ENCODE measurements around the gene HMOX2.

DNA sequence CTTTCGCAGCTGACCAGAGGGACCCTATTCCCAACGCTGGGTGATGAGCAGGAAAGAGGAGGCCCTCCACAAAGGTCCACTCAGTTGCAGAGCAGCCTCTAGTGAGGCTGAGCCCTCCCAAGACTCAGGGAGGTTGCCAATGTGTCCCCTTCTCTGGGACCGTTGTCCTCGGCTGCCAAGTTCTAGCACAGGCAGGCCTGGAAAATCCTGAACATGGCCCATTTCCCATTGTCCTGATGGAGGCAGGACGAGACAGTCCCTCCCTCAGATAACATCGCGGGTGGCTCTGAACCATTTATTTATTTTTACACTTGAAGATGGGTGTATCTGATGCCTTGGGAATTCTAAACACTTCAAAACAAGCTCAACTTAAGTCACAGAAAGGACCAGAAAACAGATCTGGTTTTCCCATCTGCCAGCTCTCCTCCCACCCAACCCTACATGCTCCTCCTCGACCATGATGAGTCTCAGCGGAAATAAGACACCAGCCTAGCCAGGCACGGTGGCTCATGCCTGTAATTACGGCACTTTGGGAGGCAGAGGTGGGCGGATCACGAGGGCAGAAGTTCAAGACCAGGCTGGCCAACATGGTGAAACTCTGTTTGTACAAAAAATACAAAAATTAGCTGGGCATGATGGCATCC is 49.6 kb downstream of the HMOX2 start:
- TF ChIP-seq POLR2A (IDR thresholded peaks at IDR 0.05), result no peak
- TF ChIP-seq, protein P1, sequence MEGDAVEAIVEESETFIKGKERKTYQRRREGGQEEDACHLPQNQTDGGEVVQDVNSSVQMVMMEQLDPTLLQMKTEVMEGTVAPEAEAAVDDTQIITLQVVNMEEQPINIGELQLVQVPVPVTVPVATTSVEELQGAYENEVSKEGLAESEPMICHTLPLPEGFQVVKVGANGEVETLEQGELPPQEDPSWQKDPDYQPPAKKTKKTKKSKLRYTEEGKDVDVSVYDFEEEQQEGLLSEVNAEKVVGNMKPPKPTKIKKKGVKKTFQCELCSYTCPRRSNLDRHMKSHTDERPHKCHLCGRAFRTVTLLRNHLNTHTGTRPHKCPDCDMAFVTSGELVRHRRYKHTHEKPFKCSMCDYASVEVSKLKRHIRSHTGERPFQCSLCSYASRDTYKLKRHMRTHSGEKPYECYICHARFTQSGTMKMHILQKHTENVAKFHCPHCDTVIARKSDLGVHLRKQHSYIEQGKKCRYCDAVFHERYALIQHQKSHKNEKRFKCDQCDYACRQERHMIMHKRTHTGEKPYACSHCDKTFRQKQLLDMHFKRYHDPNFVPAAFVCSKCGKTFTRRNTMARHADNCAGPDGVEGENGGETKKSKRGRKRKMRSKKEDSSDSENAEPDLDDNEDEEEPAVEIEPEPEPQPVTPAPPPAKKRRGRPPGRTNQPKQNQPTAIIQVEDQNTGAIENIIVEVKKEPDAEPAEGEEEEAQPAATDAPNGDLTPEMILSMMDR (IDR thresholded peaks at IDR 0.05), result no peak
